AML-193 (cell line): ENCODE results near the gene PPHLN1.
"Not testable (repeated sequence)": the region's sequence is repeated elsewhere in the genome, so short reads cannot be mapped to it uniquely, and the experiment has no call there.

Source experiments
- DNase-seq, 2 experiments: peaks; one replicate each; lab custom pipeline; 2025; lab: John Stamatoyannopoulos, UW

Gene PPHLN1

GRCh38 chr12:42322567-42322966 is 3.4 kb upstream of the PPHLN1 start:
- no peak for DNase-seq

GRCh38 chr12:42323856-42324255 is 2.1 kb upstream of the PPHLN1 start:
- no peak for DNase-seq

DNA sequence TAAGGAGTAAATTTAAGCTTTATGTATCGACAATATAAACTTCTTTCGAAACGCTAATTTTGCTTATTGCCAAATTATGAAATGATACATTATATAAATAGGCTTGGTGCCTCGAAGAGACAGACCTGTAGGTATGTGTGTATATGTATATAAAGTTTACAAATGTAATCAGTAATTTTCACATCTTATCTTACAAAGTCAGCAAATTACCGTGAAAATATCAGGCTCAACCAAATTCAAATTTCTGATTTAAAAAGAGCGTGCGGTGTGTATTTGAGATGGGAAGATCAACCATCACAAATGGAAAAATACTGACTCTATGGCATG is 678 bp upstream of the PPHLN1 start:
- no peak for DNase-seq

DNA sequence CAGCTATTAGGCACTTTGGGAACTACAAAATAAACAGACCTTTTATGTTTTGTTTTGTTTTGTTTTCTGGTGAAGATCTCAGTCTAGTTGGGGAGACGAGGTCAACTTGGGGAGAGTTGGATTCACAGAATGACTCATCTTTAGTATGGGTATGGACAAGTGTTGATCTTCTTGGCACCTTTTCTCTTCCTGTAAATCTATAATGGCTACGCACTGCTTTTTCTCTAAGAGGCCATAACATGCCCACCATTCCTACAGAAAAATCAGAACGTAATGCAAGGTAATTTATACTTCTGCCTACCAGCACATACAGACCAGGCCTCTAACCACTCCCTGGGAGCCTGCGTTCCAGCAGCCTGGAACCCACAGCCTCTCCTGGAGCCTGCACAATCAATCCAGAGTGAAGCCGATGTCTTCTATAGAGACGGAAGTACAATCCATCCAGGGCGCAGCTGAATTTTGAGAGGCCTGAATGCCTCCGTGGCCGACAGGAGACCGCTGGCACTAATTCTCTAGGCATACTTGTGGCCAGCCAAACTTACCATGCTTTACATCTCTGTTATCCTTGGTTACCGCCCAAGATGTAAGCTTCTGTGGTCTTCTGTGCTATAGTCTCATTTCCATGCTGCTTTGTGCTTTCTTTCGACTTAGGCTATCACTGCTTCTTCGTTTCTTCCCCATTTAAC is 717 bp downstream of the PPHLN1 start:
- DNase-seq: peak; percentile 19 to 22

DNA sequence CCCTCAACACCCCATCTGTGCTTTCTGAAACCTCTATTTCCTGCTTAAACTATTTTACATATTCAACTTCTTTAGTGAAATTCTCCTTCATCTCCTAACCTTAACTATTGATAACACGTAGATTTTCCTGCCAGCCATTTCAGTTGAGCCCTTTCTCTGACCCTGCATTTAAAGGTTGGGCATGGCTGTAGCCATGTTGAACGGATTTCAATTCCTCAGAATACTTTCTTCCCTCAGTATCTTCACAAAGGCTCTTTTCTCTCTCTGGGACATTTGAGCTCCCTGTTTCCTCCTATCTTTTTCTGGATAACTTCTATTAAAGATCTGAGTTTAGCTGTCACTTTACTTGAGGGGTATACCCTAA is 1.2 kb downstream of the PPHLN1 start:
- no peak for DNase-seq

DNA sequence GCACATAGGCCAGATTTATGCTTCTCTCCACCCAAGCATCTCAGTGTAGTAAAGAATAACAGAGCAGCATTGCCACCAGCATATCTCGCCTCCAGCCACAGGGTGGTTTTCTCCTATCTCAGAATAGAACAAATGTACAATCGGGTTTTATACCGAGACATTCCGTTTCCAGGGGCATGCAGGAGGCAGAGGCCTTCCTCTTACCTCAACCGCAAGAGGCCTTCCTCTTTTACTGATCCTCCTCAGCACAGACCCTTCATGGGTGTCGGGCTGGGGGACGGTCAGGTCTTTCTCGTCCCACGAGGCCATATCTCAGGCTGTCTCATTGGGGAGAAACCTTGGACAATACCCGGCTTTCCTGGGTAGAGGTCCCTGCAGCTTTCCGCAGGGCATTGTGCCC is 4.1 kb downstream of the PPHLN1 start:
- peak; percentile 29 to 35 for DNase-seq

GRCh38 chr12:42332301-42333285 is 6.6 kb downstream of the PPHLN1 start:
- peak; percentile 53 to 54 for DNase-seq

DNA sequence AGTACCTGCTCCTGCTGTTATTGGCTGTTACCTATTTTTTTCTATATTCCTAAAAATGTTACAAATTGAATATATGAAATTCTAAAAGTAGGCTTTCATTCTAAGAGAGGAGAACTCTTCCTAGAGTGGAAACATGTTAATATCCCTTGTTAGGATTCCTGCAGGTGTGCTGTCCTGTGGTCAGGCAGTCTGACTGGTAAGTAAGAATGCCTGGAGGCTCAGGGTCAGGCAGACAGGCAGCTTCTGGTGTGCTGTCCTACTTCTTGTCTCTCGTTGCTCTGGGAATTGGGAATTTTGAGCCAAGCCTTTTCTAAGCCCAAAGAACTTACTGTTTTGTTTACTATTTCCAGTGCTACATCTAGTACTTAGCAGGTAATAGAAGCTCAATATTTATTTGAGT is 10.3 kb downstream of the PPHLN1 start:
- no peak for DNase-seq

GRCh38 chr12:42338280-42338679 is 12.3 kb downstream of the PPHLN1 start:
- DNase-seq: no peak

- no peak for DNase-seq
Measured at GRCh38 chr12:42342028-42342427, 16.1 kb downstream of the PPHLN1 start.

DNA sequence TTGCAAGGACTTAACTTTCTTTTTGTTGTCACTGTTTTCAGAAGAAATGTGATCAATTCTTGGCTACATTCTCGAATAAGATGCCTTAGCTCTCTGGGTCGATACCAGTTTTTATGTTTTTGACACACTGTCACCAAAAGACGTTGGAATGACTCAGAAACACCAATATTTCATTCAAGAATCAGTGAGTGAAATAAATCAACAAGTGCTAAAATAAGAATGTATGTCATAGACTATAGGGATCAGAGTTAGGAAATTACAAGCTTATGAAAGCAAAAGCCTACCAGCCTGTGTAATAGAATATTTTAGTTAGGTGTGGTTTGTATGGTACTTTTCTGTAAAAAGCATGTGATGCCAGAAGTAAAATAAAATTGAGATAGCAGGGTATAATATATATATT is 17.8 kb downstream of the PPHLN1 start:
- DNase-seq: no peak

DNA sequence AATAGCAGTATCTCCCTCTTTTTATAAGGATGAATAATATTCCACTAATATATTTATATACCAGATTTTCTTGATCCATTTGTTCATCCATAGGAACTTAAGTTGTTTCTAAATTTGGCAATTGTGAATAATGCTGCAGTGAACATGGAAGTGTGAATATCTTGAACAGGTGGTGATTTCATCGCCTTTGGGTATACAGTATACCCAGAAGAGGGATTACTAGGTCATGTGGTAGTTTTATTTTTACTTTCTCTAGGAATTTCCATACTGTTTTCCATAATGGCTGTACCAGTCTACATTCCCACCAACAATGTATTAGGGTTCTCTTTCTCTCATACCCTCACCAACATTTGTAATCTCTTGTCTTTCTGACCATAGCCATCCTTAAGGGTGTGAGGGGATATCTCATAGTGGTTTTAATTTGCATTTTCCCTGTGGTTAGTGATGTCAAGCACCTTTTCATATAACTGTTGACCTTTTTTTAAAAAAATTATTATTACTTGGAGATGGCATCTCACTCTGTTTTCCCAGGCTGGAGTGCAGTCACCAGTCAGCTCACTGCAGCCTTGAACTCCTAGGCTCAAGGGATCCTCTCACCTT is 20.5 kb downstream of the PPHLN1 start:
- DNase-seq: no peak

DNA sequence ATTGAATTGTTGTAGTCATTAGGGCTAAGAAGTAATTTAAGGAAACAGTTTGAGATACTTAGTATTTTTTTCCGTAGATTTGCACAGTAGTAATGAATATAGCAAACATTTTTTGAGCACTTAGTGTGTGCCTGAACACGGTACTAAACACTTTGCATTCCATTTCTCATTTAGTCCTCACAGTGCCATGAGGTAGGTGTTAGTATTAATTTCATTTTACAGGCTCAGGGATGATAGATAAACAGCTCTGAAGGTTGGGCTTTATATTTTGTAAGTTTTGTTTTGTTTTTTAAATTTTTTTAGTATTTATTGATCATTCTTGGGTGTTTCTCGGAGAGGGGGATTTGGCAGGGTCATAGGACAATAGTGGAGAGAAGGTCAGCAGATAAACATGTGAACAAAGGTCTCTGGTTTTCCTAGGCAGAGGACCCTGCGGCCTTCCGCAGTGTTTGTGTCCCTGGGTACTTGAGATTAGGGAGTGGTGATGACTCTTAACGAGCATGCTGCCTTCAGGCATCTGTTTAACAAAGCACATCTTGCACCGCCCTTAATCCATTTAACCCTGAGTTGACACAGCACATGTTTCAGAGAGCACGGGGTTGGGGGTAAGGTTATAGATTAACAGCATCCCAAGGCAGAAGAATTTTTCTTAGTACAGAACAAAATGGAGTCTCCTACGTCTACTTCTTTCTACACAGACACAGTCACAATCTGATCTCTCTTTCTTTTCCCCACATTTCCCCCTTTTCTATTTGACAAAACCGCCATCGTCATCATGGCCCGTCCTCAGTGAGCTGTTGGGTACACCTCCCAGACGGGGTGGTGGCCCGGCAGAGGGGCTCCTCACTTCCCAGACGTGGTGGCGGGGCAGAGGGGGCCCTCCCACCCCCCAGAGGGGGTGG is 23.4 kb downstream of the PPHLN1 start:
- DNase-seq: not testable (repeated sequence)

GRCh38 chr12:42350021-42350407 is 24.0 kb downstream of the PPHLN1 start:
- DNase-seq: not testable (repeated sequence)

DNA sequence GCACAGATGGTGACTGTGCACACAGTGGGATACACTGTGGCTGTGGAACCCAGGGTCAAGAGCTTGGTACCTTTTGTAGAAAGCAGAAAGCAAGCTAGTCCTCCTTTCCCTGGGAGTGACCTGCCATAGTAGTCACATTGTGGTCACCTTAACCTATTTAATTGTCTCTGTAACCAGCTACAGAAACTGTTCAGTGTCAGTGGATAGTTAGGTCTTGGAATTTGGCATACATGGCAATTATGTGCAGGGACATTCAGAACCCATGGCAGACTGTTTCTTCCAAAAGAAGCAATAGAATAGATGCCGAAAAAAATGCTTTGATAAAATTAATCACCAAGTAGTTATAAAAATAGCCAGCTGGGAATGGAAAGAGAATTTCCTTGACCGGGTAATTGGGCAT is 30.4 kb downstream of the PPHLN1 start:
- no peak for DNase-seq

- DNase-seq: no peak
Measured at GRCh38 chr12:42360747-42361403, 34.9 kb downstream of the PPHLN1 start.

GRCh38 chr12:42361909-42362646 is 36.1 kb downstream of the PPHLN1 start:
- DNase-seq: no peak

DNA sequence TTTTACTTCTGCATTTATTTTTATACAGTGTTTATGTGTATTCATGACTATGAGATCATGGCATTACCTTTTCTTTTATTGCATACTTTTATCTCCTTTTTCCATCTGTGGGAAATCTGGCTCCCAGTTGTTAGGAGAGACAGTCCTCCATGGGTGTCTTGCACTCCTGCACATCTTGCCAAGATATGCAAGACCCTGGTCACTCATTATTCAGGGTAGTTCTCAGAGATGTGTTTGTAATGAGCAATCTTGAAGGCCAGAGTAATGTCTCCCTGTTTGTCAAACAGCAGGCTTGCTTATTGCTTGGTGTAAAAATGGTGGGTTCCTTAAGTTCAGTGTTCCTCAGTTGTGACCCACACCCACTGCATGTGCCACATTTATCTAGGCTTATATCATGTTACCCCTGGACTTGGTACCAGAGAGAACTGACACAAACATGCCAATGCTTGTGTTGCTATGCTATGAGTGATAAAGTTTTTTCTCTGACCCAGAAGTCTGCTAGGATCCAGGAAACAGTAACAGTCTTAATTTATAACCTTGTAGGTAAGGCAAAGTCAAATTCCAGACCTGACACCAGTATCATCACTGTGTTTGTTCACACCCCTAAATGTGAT is 36.8 kb downstream of the PPHLN1 start:
- no peak for DNase-seq

DNA sequence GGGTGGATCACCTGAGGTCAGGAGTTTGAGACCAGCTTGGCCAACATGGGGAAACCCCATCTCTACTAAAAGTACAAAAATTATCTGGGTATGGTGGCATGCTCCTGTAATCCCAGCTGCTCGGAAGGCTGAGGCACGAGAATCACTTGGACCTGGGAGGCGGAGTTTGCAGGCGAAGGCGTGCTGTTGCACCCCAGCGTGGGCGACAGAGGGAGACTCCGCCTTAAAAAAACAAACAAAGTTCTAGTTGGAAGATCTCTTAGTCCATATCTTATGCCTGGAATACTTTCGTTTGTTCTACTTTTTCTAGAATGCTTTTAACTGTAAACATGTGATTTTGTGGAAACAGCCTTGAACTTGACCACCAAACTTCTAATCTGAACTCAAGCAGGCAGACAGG is 38.7 kb downstream of the PPHLN1 start:
- no peak for DNase-seq

DNA sequence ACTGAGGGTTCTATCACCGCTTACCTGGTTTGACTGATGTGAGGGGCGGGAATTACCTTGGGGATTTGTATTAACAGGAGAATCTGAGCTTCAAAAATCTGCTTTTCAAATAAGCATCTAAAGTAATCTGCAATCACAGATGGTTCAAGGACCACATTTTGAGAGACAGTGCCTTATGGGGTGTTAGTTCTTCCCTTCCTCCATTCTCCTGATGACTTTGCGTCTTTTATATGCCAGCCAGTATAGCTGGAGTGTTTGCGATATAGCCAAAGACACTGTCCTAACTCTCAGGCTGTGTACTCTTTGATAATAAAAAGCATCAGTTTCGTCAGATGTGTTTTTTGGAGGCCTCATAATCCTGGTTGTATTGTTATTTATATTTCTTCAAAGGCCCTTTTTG is 39.5 kb downstream of the PPHLN1 start:
- no peak for DNase-seq
